IMR-90 (cell line): ENCODE data around the gene TOR1A. TPM values are rescaled to one million over a fixed set of nuclear protein-coding genes. Genes with fewer than 3 reads are reported as not detected.
A peak's percentile ranks its signal among the peaks of the same experiment; 100 is the strongest.
"Not testable (repeated sequence)": the region's sequence is repeated elsewhere in the genome, so short reads cannot be mapped to it uniquely, and the experiment has no call there.

Experiments
- ATAC-seq: fragments of 200-7000 bp; cut with Tn5 transposase; 2 replicates; pipeline ENCODE4 v1.9.1; 2020; ENCODE audit warnings: low read depth, mild to moderate bottlenecking, moderate library complexity
- BruUV-seq: library from RNA; stranded (reverse); fragments of 400-500 nt; replicated peaks from 2 replicates; lab custom pipeline; 2021; lab: Mats Ljungman, UMichigan
- CTCF ChIA-PET: fragments of 300-600 bp; formaldehyde crosslinking; extraction: SDS; loops from one replicate; lab custom pipeline; 2021; ENCODE audit warnings: antibody characterized with exemption; lab: Yijun Ruan, JAX
- POLR2A ChIA-PET: fragments of 300-600 bp; sonication (Branson Sonifier 250); formaldehyde crosslinking; loops from one replicate; lab custom pipeline; 2022; ENCODE audit warnings: antibody characterized with exemption; ENCODE audit not compliant: unreplicated experiment; lab: Charles Lee
- DNase-seq: peaks from one replicate; pipeline ENCODE4 v3.0.0; 2013
- H2AFZ ChIP-seq: replicated peaks from 2 replicates; pipeline ENCODE3; 2013; ENCODE audit warnings: low read length, mild to moderate bottlenecking; ENCODE audit not compliant: poor library complexity
- H2AK5ac ChIP-seq: 2 replicates; pipeline ENCODE4 v1.6.1; 2013; ENCODE audit warnings: low read depth, low read length, inconsistent platforms
- H2AK9ac ChIP-seq: replicated peaks from 2 replicates; pipeline ENCODE3; 2013; ENCODE audit warnings: mild to moderate bottlenecking, low read depth, low read length, moderate library complexity; ENCODE audit not compliant: poor library complexity
- H2BK120ac ChIP-seq: 2 replicates; pipeline ENCODE4 v1.6.1; 2013; ENCODE audit warnings: low read depth, low read length, inconsistent platforms
- H2BK15ac ChIP-seq: 3 replicates; pipeline ENCODE4 v1.6.1; 2013; ENCODE audit warnings: low read depth, low read length, inconsistent platforms
- H2BK20ac ChIP-seq: 2 replicates; pipeline ENCODE4 v1.6.1; 2013; ENCODE audit warnings: low read depth, mild to moderate bottlenecking, inconsistent platforms, low read length, moderate library complexity
- H2BK5ac ChIP-seq: 2 replicates; pipeline ENCODE4 v1.6.1; 2013; ENCODE audit warnings: mild to moderate bottlenecking, low read depth, low read length, inconsistent platforms; ENCODE audit not compliant: poor library complexity, severe bottlenecking
- H3K14ac ChIP-seq: replicated peaks from 2 replicates; pipeline ENCODE4 v1.6.1; 2013; ENCODE audit warnings: low read depth, low read length, inconsistent platforms
- H3K18ac ChIP-seq: 2 replicates; pipeline ENCODE4 v1.6.1; 2013; ENCODE audit warnings: low read depth, low read length, control low read depth
- H3K23ac ChIP-seq: 2 replicates; pipeline ENCODE4 v1.6.1; 2013; ENCODE audit warnings: low read depth, low read length, inconsistent platforms
- H3K27ac ChIP-seq: 2 replicates; pipeline ENCODE4 v1.5.1; 2013; ENCODE audit warnings: mild to moderate bottlenecking, control low read depth, low read length; ENCODE audit not compliant: insufficient read depth
- H3K27me3 ChIP-seq: 2 replicates; pipeline ENCODE4 v1.6.1; 2013; ENCODE audit warnings: low read length; ENCODE audit not compliant: control insufficient read depth, insufficient read depth
- H3K36me3 ChIP-seq: 2 replicates; pipeline ENCODE4 v1.6.1; 2013; ENCODE audit warnings: low read length, mixed read lengths; ENCODE audit not compliant: control insufficient read depth, insufficient read depth
- H3K4ac ChIP-seq: 2 replicates; pipeline ENCODE4 v1.6.1; 2013; ENCODE audit warnings: low read depth, low read length, inconsistent platforms
- H3K4me1 ChIP-seq: 2 replicates; pipeline ENCODE4 v1.6.1; 2013; ENCODE audit warnings: low read length, mixed read lengths; ENCODE audit not compliant: control insufficient read depth, insufficient read depth
- H3K4me2 ChIP-seq: 2 replicates; pipeline ENCODE4 v1.6.1; 2013; ENCODE audit warnings: low read depth, mild to moderate bottlenecking, control low read depth, low read length, moderate library complexity
- H3K4me3 ChIP-seq: 2 replicates; pipeline ENCODE4 v1.5.1; 2013; ENCODE audit warnings: low read depth, mild to moderate bottlenecking, control low read depth, low read length, moderate library complexity; ENCODE audit not compliant: insufficient read depth
- H3K56ac ChIP-seq: 2 replicates; pipeline ENCODE4 v1.6.1; 2013; ENCODE audit warnings: low read length, inconsistent platforms; ENCODE audit not compliant: insufficient read depth; ENCODE audit errors: extremely low read depth
- H3K79me1 ChIP-seq, 2 experiments: 2 replicates each; pipeline ENCODE4 v1.6.1; 2013; ENCODE audit warnings: low read length in 2 of 2, inconsistent platforms in 1 of 2, low read depth in 1 of 2
- H3K9ac ChIP-seq: 2 replicates; pipeline ENCODE4 v1.6.1; 2013; ENCODE audit warnings: low read depth, low read length, control low read depth
- H3K9me1 ChIP-seq: 2 replicates; pipeline ENCODE4 v1.6.1; 2013; ENCODE audit warnings: low read length, inconsistent platforms; ENCODE audit not compliant: insufficient read depth
- H3K9me3 ChIP-seq: 2 replicates; pipeline ENCODE4 v1.6.1; 2013; ENCODE audit warnings: low read length; ENCODE audit not compliant: control insufficient read depth, insufficient read depth
- H4K20me1 ChIP-seq: 2 replicates; pipeline ENCODE4 v1.6.1; 2013; ENCODE audit warnings: low read length, inconsistent platforms; ENCODE audit not compliant: insufficient read depth
- H4K5ac ChIP-seq: 2 replicates; pipeline ENCODE4 v1.6.1; 2013; ENCODE audit warnings: mild to moderate bottlenecking, low read depth, low read length, control low read depth
- H4K8ac ChIP-seq, 2 experiments: 2 replicates each; pipeline ENCODE4 v1.6.1; 2013; ENCODE audit warnings: low read depth in 2 of 2, low read length in 2 of 2, control low read depth in 1 of 2, inconsistent platforms in 1 of 2
- H4K91ac ChIP-seq: 2 replicates; pipeline ENCODE4 v1.6.1; 2013; ENCODE audit warnings: low read depth, low read length, inconsistent platforms; ENCODE audit not compliant: insufficient read depth
- BHLHE40 ChIP-seq: fragments of 150-350 bp; IDR thresholded peaks from 2 replicates; pipeline ENCODE4 v1.6.1; 2016; ENCODE audit warnings: mild to moderate bottlenecking, low read depth, low read length
- RCOR1 ChIP-seq: IDR thresholded peaks from 2 replicates; pipeline ENCODE4 v1.6.1; 2012; ENCODE audit warnings: mild to moderate bottlenecking, low read length, improper control_type of control experiment; ENCODE audit not compliant: insufficient replicate concordance
- SMC3 ChIP-seq: fragments of 150-350 bp; IDR thresholded peaks from 2 replicates; pipeline ENCODE4 v1.6.1; 2016; ENCODE audit warnings: low read depth, mild to moderate bottlenecking, antibody characterized with exemption, low read length, moderate library complexity
- WGBS, 2 experiments: methylation state at CpG; one replicate each; pipeline versions ENCODE4 v1.1.5 to v1.1.7; 2013; ENCODE audit warnings: missing lambda C conversion rate in 2 of 2; ENCODE audit not compliant: insufficient read length in 1 of 2; ENCODE audit errors: extremely low coverage in 2 of 2; 5-methylcytosine and 5-hydroxymethylcytosine counted together
- dilution Hi-C: fragments of 300-500 bp; cut with HindIII; formaldehyde crosslinking; loops from one replicate; pipeline ENCODE4 v1.14.3; 2018; ENCODE audit warnings: low sequenced_read_pairs; ENCODE audit not compliant: unreplicated experiment
- in situ Hi-C: fragments of 300-500 bp; cut with MboI; formaldehyde crosslinking; loops from 3 replicates; pipeline ENCODE4 v1.14.3; 2019; ENCODE audit warnings: low sequenced_read_pairs, inconsistent platforms, mixed read lengths
- intact Hi-C: fragments of 100-400 bp; cut with micrococcal nuclease; formaldehyde crosslinking; loops from 2 replicates; pipeline ENCODE4 v1.10.0; 2022
- polyA plus RNA-seq, 3 experiments: library from polyadenylated mRNA; depleted of rRNA; stranded (reverse); fragments of >200 nt; gene quantifications; 2 replicates each; pipeline ENCODE4 v1.2.3, GENCODE V29; 2012; ENCODE audit warnings: low replicate concordance in 1 of 3
- total RNA-seq: library from RNA; depleted of rRNA; stranded (reverse); fragments of >200 nt; gene quantifications from 2 replicates; pipeline ENCODE4 v1.2.3, GENCODE V29; 2012

The TOR1A gene
- total and polyA plus RNA-seq, 2 of the 4 experiments (the other 2 are of a cell fraction): 27.1 to 74.2 TPM

- in situ Hi-C loops: no loop called here
- peaks cover 19% of the 10 kb centered on the region for H3K9me1 ChIP-seq
Observed at GRCh38 chr9:129776566-129776937, 47.4 kb downstream of the TOR1A start.

GRCh38 chr9:129776096-129776495 is 47.8 kb downstream of the TOR1A start:
- H3K4me3 ChIP-seq, H4K20me1 ChIP-seq, ATAC-seq, POLR2A ChIA-PET, H3K36me3 ChIP-seq, H3K9ac ChIP-seq, H4K5ac ChIP-seq, H3K18ac ChIP-seq, BruUV-seq, H3K23ac ChIP-seq, DNase-seq, H3K14ac ChIP-seq, H2AK9ac ChIP-seq, H3K9me3 ChIP-seq, H3K79me1 ChIP-seq, dilution Hi-C loops, H2AK5ac ChIP-seq, H2AFZ ChIP-seq, H3K27me3 ChIP-seq, H3K56ac ChIP-seq, H3K4me2 ChIP-seq, in situ Hi-C loops, H3K27ac ChIP-seq: not testable (repeated sequence)
- Histone ChIP-seq H2BK120ac (peak overlapping the region; percentile 97; the same call in 1 of the 2 replicates), H3K4ac (peak overlapping the region; percentile 90; the same call in 1 of the 2 replicates), H2BK5ac (peak overlapping the region; percentile 78), H4K91ac (0 out of 2 replicates have a peak overlapping the region, but pooled peaks have one; percentile 96), H2BK20ac (peak overlapping the region; percentile 96; the same call in 1 of the 2 replicates), H3K4me1 (peaks cover 19% of the 10 kb centered on the region), H2BK15ac (peak overlapping the region; percentile 63; the same call in 1 of the 3 replicates), H3K9me1 (peaks cover 19% of the 10 kb centered on the region), H4K8ac (peak overlapping the region; percentile 22 to 90; a peak in 2 of 4 replicates)
- intact Hi-C loops: loop anchor here (2.0 kb wide), 1 partner anchor 13 kb away; no protein-coding TSS in a partner anchor
- CTCF ChIA-PET: interaction anchor here (1.0 kb wide), 1 partner anchor 347 kb away, joined by 4 read pairs; no protein-coding TSS in a partner anchor
- 89% methylated on average over 3 of the region's 4 CpGs; no CpG with 5 or more reads in 1 of the 2 experiments for WGBS, 2 experiments

More at GRCh38 chr9:129776566-129776937, 47.4 kb downstream of the TOR1A start:
- DNase-seq (peak; percentile 11), ATAC-seq (peak; percentile 6; the same call in 1 of the 2 replicates)
- Histone ChIP-seq H2BK20ac (peak overlapping the region; percentile 96), H3K27me3 (no peaks in the 10 kb centered on the region), H3K56ac (peak overlapping the region; percentile 77), H2BK5ac (peak overlapping the region; percentile 78), H4K20me1 (no peaks in the 10 kb centered on the region), H2AK5ac (peak overlapping the region; percentile 87), H3K4me2 (peak overlapping the region; percentile 30), H3K9me3 (no peaks in the 10 kb centered on the region), H4K8ac (peak overlapping the region; percentile 22 to 90), H3K4me1 (peaks cover 19% of the 10 kb centered on the region), H4K5ac (peak overlapping the region; percentile 73), H4K91ac (peak overlapping the region; percentile 96), H3K4me3 (no peak overlapping the region), H2AK9ac (peak overlapping the region; percentile 84), H2AFZ (peak overlapping the region; percentile 92), H2BK15ac (peak overlapping the region; percentile 63; the same call in 2 of the 3 replicates), H3K9ac (peak overlapping the region; percentile 17; the same call in 1 of the 2 replicates), H3K27ac (peak overlapping the region; percentile 85), H3K79me1 (no peaks in the 10 kb centered on the region), H3K4ac (peak overlapping the region; percentile 90), H3K23ac (peak overlapping the region; percentile 87), H3K18ac (peak overlapping the region; percentile 57), H2BK120ac (peak overlapping the region; percentile 97), H3K14ac (peak overlapping the region; percentile 76; the same call in 1 of the 2 replicates), H3K36me3 (no peaks in the 10 kb centered on the region)
- dilution Hi-C loops (no loop called here), intact Hi-C loops (loop anchor here (2.0 kb wide), 1 partner anchor 14 kb away; no protein-coding TSS in a partner anchor)
- TF ChIP-seq RCOR1 (no peak), BHLHE40 (no peak), SMC3 (no peak)
- no TSS peak for BruUV-seq
- ChIA-PET POLR2A (interaction anchor here (0.5 kb wide), 1 partner anchor 81 kb away, joined by 3 read pairs; no protein-coding TSS in a partner anchor), CTCF (interaction anchor here (1.2 to 1.9 kb wide), 3 partner anchors 34 to 134 kb away, joined by 4 to 17 read pairs (median 4); no protein-coding TSS in a partner anchor)
- 50% methylated on average over 1 of the region's 8 CpGs; no CpG with 5 or more reads in 1 of the 2 experiments for WGBS, 2 experiments
